B cell (primary cell): Measurements from ENCODE around the gene EFNA3. TPM values are rescaled to one million over a fixed set of nuclear protein-coding genes. Genes with fewer than 3 reads are reported as not detected.
A peak's percentile ranks its signal among the peaks of the same experiment; 100 is the strongest.

Experiments
- ATAC-seq: fragments of 200-7000 bp; cut with Tn5 transposase; one replicate; pipeline ENCODE4 v1.10.0; 2021; ENCODE audit warnings: low read depth, mild to moderate bottlenecking, moderate number of reproducible peaks, moderate library complexity
- CTCF ChIA-PET: fragments of 350-600 bp; sonication (Branson Sonifier 250); formaldehyde crosslinking; loops from one replicate; lab custom pipeline; 2021; ENCODE audit warnings: antibody characterized with exemption, inconsistent platforms; lab: Charles Lee
- POLR2A ChIA-PET: fragments of 350-600 bp; sonication (Branson Sonifier 250); formaldehyde crosslinking; loops from one replicate; lab custom pipeline; 2021; ENCODE audit warnings: antibody characterized with exemption; lab: Charles Lee
- DNase-seq: peaks from one replicate; pipeline ENCODE4 v3.0.0; 2013
- H2AFZ ChIP-seq: 2 replicates; pipeline ENCODE4 v1.6.1; 2012; ENCODE audit warnings: mild to moderate bottlenecking, low read depth, low read length; ENCODE audit not compliant: insufficient read depth, poor library complexity, severe bottlenecking
- H3K27ac ChIP-seq, 2 donors: 1 replicate in 1 of 2; 2 replicates in 1 of 2; pipeline ENCODE4 v1.5.1; 2012 to 2013; ENCODE audit warnings: low read length in 2 of 2, mild to moderate bottlenecking in 2 of 2, moderate library complexity in 1 of 2
- H3K27me3 ChIP-seq, 4 experiments: fragments of 200-600 bp in 1 of 4; sonication (generic) in 1 of 4; replicated peaks in 1 of 4; 1 replicate in 2 of 4; 2 replicates in 2 of 4; pipeline versions ENCODE4 v1.6.1 to v1.7.0; 2013 to 2016; ENCODE audit warnings: low read length in 3 of 4, mild to moderate bottlenecking in 2 of 4, mixed read lengths in 1 of 4, moderate library complexity in 1 of 4; ENCODE audit not compliant: insufficient read depth in 4 of 4, control insufficient read depth in 3 of 4; ENCODE audit errors: control extremely low read depth in 1 of 4
- H3K36me3 ChIP-seq, 2 experiments: replicated peaks in 1 of 2; 1 replicate in 1 of 2; 2 replicates in 1 of 2; pipeline versions ENCODE4 v1.6.1 to v1.7.1; 2013; ENCODE audit warnings: low read length in 1 of 2; ENCODE audit not compliant: insufficient read depth in 2 of 2, control insufficient read depth in 1 of 2; ENCODE audit errors: control extremely low read depth in 1 of 2, extremely low read depth in 1 of 2
- H3K4me1 ChIP-seq, 2 donors: fragments of 200-600 bp in 1 of 2; sonication (generic) in 1 of 2; 1 replicate in 1 of 2; 2 replicates in 1 of 2; pipeline versions ENCODE4 v1.5.1 to v1.6.1; 2013 to 2017; ENCODE audit warnings: low read length in 2 of 2; ENCODE audit not compliant: control insufficient read depth in 2 of 2, insufficient read depth in 2 of 2
- H3K4me2 ChIP-seq: replicated peaks from 2 replicates; pipeline ENCODE3; 2012; ENCODE audit warnings: mild to moderate bottlenecking, low read depth, low read length; ENCODE audit not compliant: poor library complexity, severe bottlenecking
- H3K4me3 ChIP-seq, 5 experiments: fragments of 200-600 bp in 1 of 5; sonication (generic) in 1 of 5; 1 replicate in 3 of 5; 2 replicates in 2 of 5; pipeline versions ENCODE4 v1.5.1 to v1.7.0; 2011 to 2016; ENCODE audit warnings: low read length in 4 of 5, mild to moderate bottlenecking in 4 of 5, low read depth in 2 of 5, control low read depth in 1 of 5, moderate library complexity in 1 of 5; ENCODE audit not compliant: insufficient read depth in 1 of 5; ENCODE audit errors: control extremely low read depth in 1 of 5, extremely low read depth in 1 of 5
- H3K79me2 ChIP-seq: fragments of 200-600 bp; sonication (generic); one replicate; pipeline ENCODE4 v1.6.0; 2016; ENCODE audit warnings: low read length; ENCODE audit not compliant: control insufficient read depth, insufficient read depth
- H3K9ac ChIP-seq: fragments of 200-600 bp; sonication (generic); 2 replicates; pipeline ENCODE4 v1.6.1; 2017; ENCODE audit warnings: mild to moderate bottlenecking, low read length, moderate library complexity
- H3K9me3 ChIP-seq, 3 donors: one replicate each; pipeline versions ENCODE4 v1.6.1 to v1.7.1; 2013; ENCODE audit warnings: low read length in 2 of 3; ENCODE audit not compliant: control insufficient read depth in 2 of 3, insufficient read depth in 1 of 3; ENCODE audit errors: control extremely low read depth in 1 of 3
- H4K20me1 ChIP-seq: 2 replicates; pipeline ENCODE4 v1.6.0; 2012; ENCODE audit warnings: mild to moderate bottlenecking, low read length; ENCODE audit not compliant: insufficient read depth, control insufficient read depth, poor library complexity, severe bottlenecking
- H3K27ac Mint-ChIP-seq: one replicate; pipeline ENCODE4 v1.8.0; 2021; ENCODE audit warnings: mixed read lengths
- H3K27me3 Mint-ChIP-seq: one replicate; pipeline ENCODE4 v1.8.0; 2021; ENCODE audit warnings: mixed read lengths
- H3K4me1 Mint-ChIP-seq: one replicate; pipeline ENCODE4 v1.8.0; 2021; ENCODE audit warnings: mixed read lengths
- H3K4me3 Mint-ChIP-seq: one replicate; pipeline ENCODE4 v1.8.0; 2021; ENCODE audit warnings: mixed read lengths
- H3K9me3 Mint-ChIP-seq: one replicate; pipeline ENCODE4 v1.8.0; 2022; ENCODE audit warnings: mixed read lengths; ENCODE audit not compliant: insufficient read depth
- EZH2 ChIP-seq: IDR thresholded peaks from 2 replicates; pipeline ENCODE4 v1.6.1; 2012; ENCODE audit warnings: borderline replicate concordance, low read depth, mild to moderate bottlenecking, moderate library complexity, low read length; ENCODE audit not compliant: insufficient read depth, poor library complexity, severe bottlenecking
- WGBS: methylation state at CpG from one replicate; pipeline ENCODE4 v1.1.5; 2013; ENCODE audit warnings: missing lambda C conversion rate; ENCODE audit not compliant: insufficient coverage; 5-methylcytosine and 5-hydroxymethylcytosine counted together
- intact Hi-C: fragments of 100-400 bp; cut with micrococcal nuclease; formaldehyde crosslinking; loops from one replicate; pipeline ENCODE4 v1.10.0; 2022
- polyA plus RNA-seq: library from polyadenylated mRNA; depleted of rRNA; stranded (reverse); fragments of >200 nt; gene quantifications from 2 replicates; pipeline ENCODE4 v1.2.3, GENCODE V29; 2012
- total RNA-seq, 2 donors: library from RNA; stranded (reverse); fragments of 120-200 nt in 1 of 2; gene quantifications; 1 replicate in 1 of 2; 2 replicates in 1 of 2; pipeline versions ENCODE4 v1.2.3 to v1.2.4, GENCODE V29; 2013 to 2022
- TF ChIP-seq, protein P1 (sequence below): fragments of 200-600 bp; IDR thresholded peaks from one replicate; pipeline ENCODE4 v1.8.0; 2022; ENCODE audit warnings: antibody characterized with exemption, mild to moderate bottlenecking

Gene EFNA3
- total and polyA plus RNA-seq, 2 donors (not counting 1 experiment from before 2014, with no cell fraction given): 1.6 to 3.2 TPM

DNA sequence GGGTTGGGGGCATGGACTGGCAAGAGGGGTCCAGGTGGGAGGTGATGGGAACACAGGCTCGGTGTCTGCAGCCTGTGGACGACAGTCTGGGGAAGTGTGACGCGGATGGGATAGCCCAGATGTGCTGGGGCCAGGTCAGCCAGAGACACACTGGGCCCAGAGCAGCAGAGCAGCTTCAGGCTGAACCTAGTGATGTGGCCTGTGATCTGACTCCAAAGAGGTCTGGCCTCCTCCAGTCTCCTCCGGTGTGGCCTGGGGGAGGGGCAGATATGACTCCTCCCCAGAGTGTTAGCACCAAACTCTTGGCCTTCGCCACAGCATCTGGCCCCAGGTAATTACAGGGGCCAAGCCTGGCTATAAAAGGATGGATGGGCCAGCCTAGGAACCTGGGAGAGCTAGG is 13.5 kb downstream of the EFNA3 start:
- 98% methylated on average over 6 of the region's 6 CpGs for WGBS

DNA sequence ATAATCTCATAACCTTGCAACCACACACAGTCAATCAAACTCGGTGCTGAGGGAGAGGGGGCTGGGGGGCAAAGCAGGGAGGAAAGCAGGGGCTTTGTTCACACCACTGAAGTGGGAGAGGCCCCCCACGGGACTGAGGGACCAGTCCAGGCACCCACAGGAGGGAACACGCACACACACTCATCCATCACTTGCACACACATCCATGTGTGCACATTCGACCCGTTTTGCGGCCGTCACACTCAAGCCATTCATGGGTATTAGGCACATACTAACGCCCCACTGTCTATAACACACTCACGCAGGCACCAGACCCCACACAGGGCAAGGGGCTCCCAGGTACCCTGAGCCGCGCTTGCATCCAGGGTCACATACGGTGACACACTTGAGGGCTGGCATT is 14.0 kb downstream of the EFNA3 start:
- Histone ChIP-seq H3K79me2 (no peaks in the 10 kb centered on the region), H3K9me3 (peaks cover 0 to 3% (median 0%) of the 10 kb centered on the region in 3 donors), H3K4me1 (peaks cover 9 to 11% of the 10 kb centered on the region in 2 donors), H3K4me3 (no peak overlapping the region), H4K20me1 (no peaks in the 10 kb centered on the region), H3K36me3 (no peaks in the 10 kb centered on the region), H2AFZ (no peak overlapping the region), H3K4me2 (no peak overlapping the region), H3K9ac (no peak overlapping the region), H3K27me3 (peaks cover 0 to 7% (median 3%) of the 10 kb centered on the region in 4 experiments), H3K27ac (no peak overlapping the region)
- no peak for ATAC-seq
- no peak for TF ChIP-seq EZH2
- TF ChIP-seq, protein P1, sequence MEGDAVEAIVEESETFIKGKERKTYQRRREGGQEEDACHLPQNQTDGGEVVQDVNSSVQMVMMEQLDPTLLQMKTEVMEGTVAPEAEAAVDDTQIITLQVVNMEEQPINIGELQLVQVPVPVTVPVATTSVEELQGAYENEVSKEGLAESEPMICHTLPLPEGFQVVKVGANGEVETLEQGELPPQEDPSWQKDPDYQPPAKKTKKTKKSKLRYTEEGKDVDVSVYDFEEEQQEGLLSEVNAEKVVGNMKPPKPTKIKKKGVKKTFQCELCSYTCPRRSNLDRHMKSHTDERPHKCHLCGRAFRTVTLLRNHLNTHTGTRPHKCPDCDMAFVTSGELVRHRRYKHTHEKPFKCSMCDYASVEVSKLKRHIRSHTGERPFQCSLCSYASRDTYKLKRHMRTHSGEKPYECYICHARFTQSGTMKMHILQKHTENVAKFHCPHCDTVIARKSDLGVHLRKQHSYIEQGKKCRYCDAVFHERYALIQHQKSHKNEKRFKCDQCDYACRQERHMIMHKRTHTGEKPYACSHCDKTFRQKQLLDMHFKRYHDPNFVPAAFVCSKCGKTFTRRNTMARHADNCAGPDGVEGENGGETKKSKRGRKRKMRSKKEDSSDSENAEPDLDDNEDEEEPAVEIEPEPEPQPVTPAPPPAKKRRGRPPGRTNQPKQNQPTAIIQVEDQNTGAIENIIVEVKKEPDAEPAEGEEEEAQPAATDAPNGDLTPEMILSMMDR: no peak
- no peak for DNase-seq
- H3K4me3 Mint-ChIP-seq: no peak overlapping the region
- CTCF ChIA-PET: interaction anchor here (1.1 to 6.8 kb wide), 8 partner anchors 15 to 134 kb away, joined by 3 to 307 read pairs (median 14); partner anchors contain the start of genes KRTCAP2 and SLC50A1
- peaks cover 13% of the 10 kb centered on the region for H3K27me3 Mint-ChIP-seq
- H3K27ac Mint-ChIP-seq: no peak overlapping the region
- H3K9me3 Mint-ChIP-seq: no peaks in the 10 kb centered on the region
- peaks cover 6% of the 10 kb centered on the region for H3K4me1 Mint-ChIP-seq
- intact Hi-C loops: loop anchor here (5.0 kb wide), 2 partner anchors 35 to 500 kb away; partner anchors contain the start of gene EFNA1
- 80% methylated on average over 11 of the region's 12 CpGs for WGBS
- POLR2A ChIA-PET: interaction anchor here (1.7 kb wide), 1 partner anchor 75 kb away, joined by 9 read pairs; no protein-coding TSS in a partner anchor

More for the DNA sequence above, 13.5 kb downstream of the EFNA3 start:
- Histone ChIP-seq H3K9me3 (no peaks in the 10 kb centered on the region), H3K36me3 (no peaks in the 10 kb centered on the region), H3K9ac (no peak overlapping the region), H3K4me1 (peaks cover 9 to 11% of the 10 kb centered on the region in 2 donors), H3K27ac (no peak overlapping the region), H3K27me3 (peaks cover 0 to 6% (median 1%) of the 10 kb centered on the region in 4 experiments), H2AFZ (no peak overlapping the region), H3K4me2 (no peak overlapping the region), H3K79me2 (no peaks in the 10 kb centered on the region), H3K4me3 (no peak overlapping the region), H4K20me1 (no peaks in the 10 kb centered on the region)
- H3K4me3 Mint-ChIP-seq: no peak overlapping the region
- DNase-seq (peak; percentile 21), ATAC-seq (no peak)
- intact Hi-C loops: loop anchor here (5.0 kb wide), 2 partner anchors 35 to 500 kb away; partner anchors contain the start of gene EFNA1
- TF ChIP-seq, protein P1: no peak
- TF ChIP-seq EZH2: no peak
- H3K27ac Mint-ChIP-seq: no peak overlapping the region
- H3K9me3 Mint-ChIP-seq: no peaks in the 10 kb centered on the region
- POLR2A ChIA-PET: interaction anchor here (1.4 to 1.7 kb wide), 2 partner anchors 75 to 81 kb away, joined by 4 to 9 read pairs; partner anchors contain the start of gene KRTCAP2
- peaks cover 12% of the 10 kb centered on the region for H3K27me3 Mint-ChIP-seq
- CTCF ChIA-PET: interaction anchor here (0.6 to 6.8 kb wide), 36 partner anchors 8 to 149 kb away, joined by 3 to 307 read pairs (median 7); partner anchors contain the start of genes DPM3, EFNA4, KRTCAP2 and SLC50A1
- peaks cover 6% of the 10 kb centered on the region for H3K4me1 Mint-ChIP-seq
